Measurements from ENCODE around the gene GCC2.
A peak's percentile ranks its signal among the peaks of the same experiment; 100 is the strongest.
"Not testable (repeated sequence)": the region's sequence is repeated elsewhere in the genome, so short reads cannot be mapped to it uniquely, and the experiment has no call there.

GCC2 gene

DNA sequence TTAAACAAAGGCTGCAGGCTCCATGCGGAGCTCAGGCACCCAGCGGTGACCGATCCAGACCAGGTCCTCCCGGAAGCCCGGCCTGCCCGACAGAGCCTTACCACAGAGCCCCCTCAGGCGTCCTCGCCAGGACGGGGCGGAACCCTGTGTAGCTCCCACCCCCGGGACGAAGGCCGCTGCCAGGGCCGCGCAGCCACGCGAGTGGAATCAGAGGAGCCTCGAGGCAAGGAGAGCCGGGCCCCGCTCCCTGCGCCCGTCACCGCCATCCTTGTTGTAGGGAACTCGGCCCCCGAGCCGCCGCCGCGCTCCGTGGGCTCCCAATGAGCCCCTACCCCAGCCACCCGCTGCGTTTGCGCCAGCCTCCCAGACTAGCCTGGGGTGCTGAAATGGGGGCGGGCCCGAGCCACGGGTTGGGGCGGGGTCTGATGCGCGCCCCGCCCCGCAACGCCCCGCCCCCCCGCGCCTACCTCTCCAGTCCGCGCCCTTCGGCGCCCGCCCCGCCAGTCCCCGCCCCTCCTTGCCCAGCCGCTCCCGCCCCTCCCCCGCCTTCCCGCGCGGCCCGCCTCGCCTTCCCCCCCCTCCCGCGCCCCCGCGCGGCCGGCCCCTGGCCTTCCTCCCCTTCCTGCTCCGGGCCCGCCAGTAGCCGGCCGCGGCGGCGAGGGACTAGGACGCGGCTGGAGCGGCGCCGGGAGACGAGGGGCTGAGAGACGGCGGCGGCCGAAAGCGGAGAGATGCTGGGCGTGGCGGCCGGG is 85.0 kb downstream of the GCC2 start, which contains the start of gene LIMS1:
Gene LIMS1, plus strand, starts transcription at position 639 of the 752 bp plus-strand sequence. Its CDS starts 93 bp downstream, at position 732.
- peak; percentile 95 for DNase-seq

- peak; percentile 77 for DNase-seq
Observed at GRCh38 chr2:108534584-108535356, 85.8 kb downstream of the GCC2 start.

- no peak for DNase-seq
Observed at GRCh38 chr2:108535357-108535631, 86.3 kb downstream of the GCC2 start.

DNA sequence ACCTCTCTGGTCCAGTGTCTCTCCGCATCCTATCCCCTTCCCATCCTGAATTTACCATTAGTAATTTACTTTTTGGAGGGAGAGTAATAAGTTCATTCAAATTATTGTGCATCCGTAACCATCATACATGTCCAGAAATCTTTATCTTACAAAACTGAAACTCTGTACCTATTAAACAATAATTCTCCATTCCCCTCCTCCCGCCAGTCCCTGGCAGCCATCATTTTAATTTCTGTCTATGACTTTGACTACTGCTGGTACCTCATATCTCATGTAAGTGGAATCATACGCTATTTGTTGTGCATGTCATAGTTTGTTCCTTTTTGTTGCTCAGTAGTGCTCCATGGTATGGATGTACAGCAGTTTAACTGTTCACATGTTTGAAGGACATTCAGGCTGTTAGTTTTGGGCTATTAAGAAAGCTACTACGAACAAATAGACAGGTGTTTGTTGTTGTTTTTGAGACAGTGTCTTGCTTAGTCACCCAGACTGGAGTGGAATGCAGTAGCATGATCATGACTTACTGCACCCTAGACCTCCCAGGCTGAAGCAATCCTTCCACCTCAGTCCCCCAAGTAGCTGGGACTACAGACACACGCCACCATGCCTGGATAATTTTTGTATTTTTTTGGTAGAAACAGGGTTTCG is 87.3 kb downstream of the GCC2 start:
- no peak for DNase-seq

DNA sequence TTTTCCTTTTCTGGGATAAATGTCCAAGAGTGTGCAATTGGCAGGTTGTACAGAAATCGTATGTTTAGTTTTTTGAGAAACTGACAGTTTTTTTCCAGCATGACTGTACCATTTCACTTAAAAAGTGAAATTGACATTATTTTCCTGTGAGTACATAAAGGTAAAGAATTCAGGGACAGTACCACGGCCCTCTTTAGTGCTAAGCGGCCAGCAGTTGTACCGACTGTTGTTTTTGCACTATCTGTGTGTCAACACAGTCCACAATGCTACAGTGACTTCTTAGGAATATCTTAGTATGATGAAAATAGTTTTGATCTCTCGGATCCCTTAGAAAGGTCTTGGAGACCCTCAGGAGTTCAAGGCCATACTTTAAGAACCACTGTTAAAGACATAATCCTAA is 87.9 kb downstream of the GCC2 start:
- DNase-seq: no peak

DNA sequence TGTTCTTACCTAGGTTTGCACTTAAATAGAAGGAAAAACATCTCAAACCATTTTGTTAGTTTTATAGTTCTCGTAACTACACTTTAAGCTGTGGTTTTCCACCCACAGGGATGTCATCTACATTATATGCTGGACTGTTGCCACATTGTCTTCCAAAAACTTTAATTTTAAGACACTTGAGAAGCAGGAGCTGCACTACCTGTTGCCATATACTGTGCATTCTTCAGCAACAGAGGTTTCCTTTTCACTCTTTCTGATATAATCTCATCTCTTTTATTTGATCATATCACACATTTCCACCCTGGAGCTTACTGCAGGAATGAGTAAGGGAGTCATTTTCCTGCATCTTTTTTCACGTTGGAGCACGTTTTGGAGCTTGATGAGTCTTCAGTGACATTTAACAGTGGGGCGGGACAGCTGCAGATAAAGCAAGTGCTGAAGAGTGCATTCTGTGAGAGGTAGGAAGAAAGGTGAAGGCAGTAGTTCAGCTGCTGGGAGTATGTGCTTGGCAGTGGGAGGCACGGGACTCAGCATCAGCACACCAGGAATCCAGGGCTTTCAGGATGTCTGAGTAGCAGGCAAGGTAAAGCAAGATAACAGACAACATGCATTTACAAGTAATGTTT is 89.1 kb downstream of the GCC2 start:
- DNase-seq: no peak

DNA sequence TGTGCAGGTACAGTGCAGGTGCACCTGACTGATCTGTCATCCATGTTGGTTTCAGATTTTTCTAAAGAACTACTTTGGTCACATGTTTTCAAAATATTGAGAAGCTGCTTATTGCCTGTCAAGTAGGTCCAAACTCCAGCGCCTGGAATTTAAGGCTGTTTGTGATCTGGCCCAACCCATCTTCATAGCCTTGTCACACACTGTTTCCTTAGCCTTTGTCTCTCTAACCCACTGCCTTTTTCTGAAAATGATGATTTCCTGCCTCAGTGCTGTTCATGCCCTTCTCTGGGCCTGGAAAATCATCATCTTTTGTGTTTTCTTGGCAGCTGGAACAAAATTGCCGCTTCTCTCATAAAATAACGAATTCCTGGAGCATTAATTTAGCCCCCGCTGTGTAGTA is 92.4 kb downstream of the GCC2 start:
- DNase-seq: no peak

GRCh38 chr2:108542071-108542470 is 93.1 kb downstream of the GCC2 start:
- DNase-seq: no peak

GRCh38 chr2:108547606-108548005 is 98.6 kb downstream of the GCC2 start:
- no peak for DNase-seq

GRCh38 chr2:108548208-108549003 is 99.4 kb downstream of the GCC2 start:
- no peak for DNase-seq

GRCh38 chr2:108552566-108552965 is 103.6 kb downstream of the GCC2 start:
- DNase-seq: no peak

- DNase-seq: no peak
Observed at GRCh38 chr2:108553209-108553919, 104.4 kb downstream of the GCC2 start.

- no peak for DNase-seq
Observed at GRCh38 chr2:108554528-108554927, 105.5 kb downstream of the GCC2 start.

GRCh38 chr2:108555572-108555971 is 106.6 kb downstream of the GCC2 start:
- no peak for DNase-seq

DNA sequence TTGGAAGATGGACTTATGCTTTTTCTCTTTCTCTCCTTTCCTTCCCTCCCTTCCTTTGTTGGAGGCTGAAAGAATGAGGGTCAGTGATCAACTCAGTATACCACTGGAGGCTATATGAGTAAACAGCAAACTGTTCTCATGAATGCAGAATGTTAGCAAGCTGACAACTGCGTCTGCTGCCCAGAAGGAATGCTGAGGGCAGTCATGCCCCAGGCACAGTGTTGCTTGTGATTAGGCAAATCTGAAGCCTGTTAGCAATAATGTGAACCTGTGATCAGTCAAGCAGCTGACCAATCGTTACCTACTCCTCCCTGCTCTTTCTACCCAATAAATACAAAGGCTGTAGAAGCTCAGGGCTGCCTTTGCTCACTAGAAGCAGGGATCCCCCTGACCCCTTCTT is 107.6 kb downstream of the GCC2 start:
- not testable (repeated sequence) for DNase-seq
